OCI-LY3 (cell line): ENCODE measurements around the gene DPYD.

Source experiments
- H2AFZ ChIP-seq: fragments of 200-600, 300-600 bp; shearing (Covaris generic); 2 replicates; pipeline ENCODE4 v1.6.0; 2014; ENCODE audit warnings: antibody characterized with exemption, low read depth, low read length
- H3K27ac ChIP-seq: fragments of 200-600, 300-600 bp; sonication (generic); 2 replicates; pipeline ENCODE4 v1.5.1; 2014; ENCODE audit warnings: mild to moderate bottlenecking, low read length, moderate library complexity, mixed read lengths
- H3K27me3 ChIP-seq: fragments of 200-600, 300-600 bp; sonication (generic); 2 replicates; pipeline ENCODE4 v1.6.1; 2014; ENCODE audit warnings: low read depth, low read length, mixed read lengths
- H3K36me3 ChIP-seq: fragments of 200-600, 300-600 bp; sonication (generic); replicated peaks from 2 replicates; pipeline ENCODE3; 2014; ENCODE audit warnings: low read depth, low read length, mixed read lengths
- H3K4me1 ChIP-seq: fragments of 300-600, 200-600 bp; sonication (generic); 2 replicates; pipeline ENCODE4 v1.6.1; 2014; ENCODE audit warnings: low read length, mixed read lengths
- H3K4me2 ChIP-seq: fragments of 200-600, 300-600 bp; sonication (generic); 2 replicates; pipeline ENCODE4 v1.6.1; 2014; ENCODE audit warnings: low read length, mixed read lengths
- H3K4me3 ChIP-seq: fragments of 300-600, 200-600 bp; sonication (generic); 2 replicates; pipeline ENCODE4 v1.5.1; 2014; ENCODE audit warnings: antibody characterized with exemption, mild to moderate bottlenecking, low read length, moderate library complexity
- H3K79me2 ChIP-seq: fragments of 300-600, 200-600 bp; shearing (Covaris generic); 2 replicates; pipeline ENCODE4 v1.6.1; 2014; ENCODE audit warnings: mild to moderate bottlenecking, low read length, mixed read lengths
- H3K9ac ChIP-seq: fragments of 300-600, 200-600 bp; shearing (Covaris generic); 2 replicates; pipeline ENCODE4 v1.6.0; 2014; ENCODE audit warnings: mild to moderate bottlenecking, low read length, moderate library complexity
- H3K9me3 ChIP-seq: fragments of 200-600, 300-600 bp; shearing (Covaris generic); 2 replicates; pipeline ENCODE4 v1.6.1; 2014; ENCODE audit warnings: low read length, mixed read lengths; ENCODE audit not compliant: insufficient read depth
- H4K20me1 ChIP-seq: fragments of 200-600, 300-600 bp; sonication (generic); 2 replicates; pipeline ENCODE4 v1.6.1; 2016; ENCODE audit warnings: low read length, mixed read lengths; ENCODE audit not compliant: insufficient read depth
- CTCF ChIP-seq: fragments of 200-600, 300-600 bp; sonication (generic); IDR thresholded peaks from 2 replicates; pipeline ENCODE4 v1.5.1; 2014; ENCODE audit warnings: antibody characterized with exemption, low read length, low read depth
- EZH2phosphoT487 ChIP-seq: fragments of 200-600 bp; shearing (Covaris generic); IDR thresholded peaks from 2 replicates; pipeline ENCODE4 v1.6.1; 2018; ENCODE audit warnings: antibody characterized with exemption, mixed run types, low read depth

The DPYD gene

GRCh38 chr1:97660431-97661105 is 260.3 kb downstream of the DPYD start:
- H3K79me2 ChIP-seq, result no peaks in the 10 kb centered on the region
- H3K4me3 ChIP-seq, result no peak overlapping the region
- no peaks in the 10 kb centered on the region for H3K9me3 ChIP-seq
- H3K27me3 ChIP-seq, result no peaks in the 10 kb centered on the region
- H3K36me3 ChIP-seq, result no peaks in the 10 kb centered on the region
- no peaks in the 10 kb centered on the region for H3K4me1 ChIP-seq
- no peak overlapping the region for H2AFZ ChIP-seq
- H3K27ac ChIP-seq, result no peak overlapping the region
- no peaks in the 10 kb centered on the region for H4K20me1 ChIP-seq
- no peak overlapping the region for H3K4me2 ChIP-seq
- H3K9ac ChIP-seq, result no peak overlapping the region
- no peak for TF ChIP-seq CTCF
- TF ChIP-seq EZH2phosphoT487, result no peak

GRCh38 chr1:97654876-97655585 is 265.8 kb downstream of the DPYD start:
- Histone ChIP-seq H3K4me3 (no peak overlapping the region), H3K79me2 (no peaks in the 10 kb centered on the region), H3K36me3 (no peaks in the 10 kb centered on the region), H3K27me3 (no peaks in the 10 kb centered on the region), H3K27ac (no peak overlapping the region), H2AFZ (no peak overlapping the region), H3K9ac (no peak overlapping the region), H3K4me2 (no peak overlapping the region), H4K20me1 (no peaks in the 10 kb centered on the region), H3K4me1 (no peaks in the 10 kb centered on the region), H3K9me3 (no peaks in the 10 kb centered on the region)
- TF ChIP-seq CTCF, result no peak

- Histone ChIP-seq H3K27me3 (no peaks in the 10 kb centered on the region), H4K20me1 (no peaks in the 10 kb centered on the region), H3K36me3 (no peaks in the 10 kb centered on the region), H3K79me2 (no peaks in the 10 kb centered on the region), H3K4me1 (no peaks in the 10 kb centered on the region), H3K9me3 (no peaks in the 10 kb centered on the region), H3K4me3 (no peak overlapping the region), H2AFZ (no peak overlapping the region), H3K27ac (no peak overlapping the region), H3K9ac (no peak overlapping the region), H3K4me2 (no peak overlapping the region)
- no peak for TF ChIP-seq EZH2phosphoT487
- no peak for TF ChIP-seq CTCF
These were observed 269.6 kb downstream of the DPYD start for GRCh38 chr1:97651250-97651649.

- Histone ChIP-seq H3K4me3 (no peak overlapping the region), H3K9me3 (no peaks in the 10 kb centered on the region), H3K27me3 (no peaks in the 10 kb centered on the region), H3K79me2 (no peaks in the 10 kb centered on the region), H3K36me3 (no peaks in the 10 kb centered on the region), H3K4me2 (no peak overlapping the region), H2AFZ (no peak overlapping the region), H4K20me1 (no peaks in the 10 kb centered on the region), H3K4me1 (no peaks in the 10 kb centered on the region), H3K27ac (no peak overlapping the region), H3K9ac (no peak overlapping the region)
- TF ChIP-seq CTCF (no peak), EZH2phosphoT487 (no peak)
These were observed 271.2 kb downstream of the DPYD start for GRCh38 chr1:97649591-97649990.
